Ascending aorta (tissue), 2 donors: ENCODE results near the gene PLXNA4. TPM values are rescaled to one million over a fixed set of nuclear protein-coding genes. Genes with fewer than 3 reads are reported as not detected.

ENCODE experiments used
- DNase-seq, 2 donors: peaks; one replicate each; pipeline ENCODE4 v3.0.0-alpha.2; 2019; ENCODE audit warnings: low spot score in 2 of 2
- H3K27ac ChIP-seq, 2 donors: fragments of 200-600 bp; sonication (generic); one replicate each; pipeline ENCODE4 v1.5.1; 2016 to 2017; ENCODE audit warnings: mild to moderate bottlenecking in 1 of 2
- H3K27me3 ChIP-seq: fragments of 200-600 bp; sonication (generic); one replicate; pipeline ENCODE4 v1.5.1; 2017
- H3K36me3 ChIP-seq, 2 donors: fragments of 200-600 bp; sonication (generic); one replicate each; pipeline ENCODE4 v1.5.1; 2016
- H3K4me1 ChIP-seq, 2 donors: fragments of 200-600 bp; sonication (generic); one replicate each; pipeline ENCODE4 v1.5.1; 2016 to 2017; ENCODE audit warnings: mild to moderate bottlenecking in 1 of 2
- H3K4me3 ChIP-seq, 2 donors: fragments of 200-600 bp; sonication (generic); one replicate each; pipeline ENCODE4 v1.5.1; 2016 to 2017; ENCODE audit warnings: mild to moderate bottlenecking in 1 of 2
- H3K9me3 ChIP-seq, 2 donors: fragments of 200-600 bp; sonication (generic); one replicate each; pipeline ENCODE4 v1.5.1; 2016
- intact Hi-C: fragments of 100-400 bp; cut with DNase I; formaldehyde crosslinking; loops from one replicate; pipeline ENCODE4 v1.15.1; 2023
- total RNA-seq: library from RNA; depleted of rRNA; stranded (reverse); fragments of >200 nt; gene quantifications from one replicate; pipeline ENCODE4 v1.1.0, GENCODE V29; 2016
- TF ChIP-seq, protein P1 (sequence below), 3 experiments: fragments of 200-600 bp in 2 of 3; fragments of 450-650 bp in 1 of 3; sonication (generic) in 2 of 3; IDR thresholded peaks; one replicate each; pipeline ENCODE4 v1.5.1; 2016 to 2019; ENCODE audit warnings: antibody characterized with exemption in 3 of 3, mild to moderate bottlenecking in 1 of 3, moderate library complexity in 1 of 3

PLXNA4 gene
- total RNA-seq, 1 donor from 2014 or later: 27.1 TPM

DNA sequence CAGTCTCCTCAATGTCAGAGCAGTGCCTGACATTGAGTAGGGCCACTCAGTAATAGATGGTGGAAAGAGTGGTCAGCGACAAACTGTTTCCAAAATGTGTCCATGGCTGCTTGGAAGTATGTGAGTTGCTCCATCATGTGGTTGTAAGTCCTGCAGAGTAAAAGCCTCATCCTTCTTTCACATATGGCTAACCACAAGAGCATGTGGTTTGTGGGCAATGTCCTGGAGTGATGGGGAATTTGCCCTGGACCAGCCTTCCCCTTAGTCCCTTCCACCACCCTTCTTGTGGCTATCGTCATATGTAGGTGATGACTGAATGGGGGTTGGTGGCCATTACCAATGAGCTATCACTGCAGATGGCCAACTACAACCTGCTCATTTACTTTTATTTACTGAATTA lies 33.0 kb upstream of the PLXNA4 start:
- H3K4me3 ChIP-seq: no peak overlapping the region
- DNase-seq: no peak
- H3K27me3 ChIP-seq: no peaks in the 10 kb centered on the region
- H3K4me1 ChIP-seq: no peaks in the 10 kb centered on the region
- TF ChIP-seq, protein P1, sequence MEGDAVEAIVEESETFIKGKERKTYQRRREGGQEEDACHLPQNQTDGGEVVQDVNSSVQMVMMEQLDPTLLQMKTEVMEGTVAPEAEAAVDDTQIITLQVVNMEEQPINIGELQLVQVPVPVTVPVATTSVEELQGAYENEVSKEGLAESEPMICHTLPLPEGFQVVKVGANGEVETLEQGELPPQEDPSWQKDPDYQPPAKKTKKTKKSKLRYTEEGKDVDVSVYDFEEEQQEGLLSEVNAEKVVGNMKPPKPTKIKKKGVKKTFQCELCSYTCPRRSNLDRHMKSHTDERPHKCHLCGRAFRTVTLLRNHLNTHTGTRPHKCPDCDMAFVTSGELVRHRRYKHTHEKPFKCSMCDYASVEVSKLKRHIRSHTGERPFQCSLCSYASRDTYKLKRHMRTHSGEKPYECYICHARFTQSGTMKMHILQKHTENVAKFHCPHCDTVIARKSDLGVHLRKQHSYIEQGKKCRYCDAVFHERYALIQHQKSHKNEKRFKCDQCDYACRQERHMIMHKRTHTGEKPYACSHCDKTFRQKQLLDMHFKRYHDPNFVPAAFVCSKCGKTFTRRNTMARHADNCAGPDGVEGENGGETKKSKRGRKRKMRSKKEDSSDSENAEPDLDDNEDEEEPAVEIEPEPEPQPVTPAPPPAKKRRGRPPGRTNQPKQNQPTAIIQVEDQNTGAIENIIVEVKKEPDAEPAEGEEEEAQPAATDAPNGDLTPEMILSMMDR (IDR thresholded peaks at IDR 0.05): no peak
- H3K9me3 ChIP-seq: no peaks in the 10 kb centered on the region
- no peaks in the 10 kb centered on the region for H3K36me3 ChIP-seq
- intact Hi-C loops: no loop called here
- no peak overlapping the region for H3K27ac ChIP-seq

DNA sequence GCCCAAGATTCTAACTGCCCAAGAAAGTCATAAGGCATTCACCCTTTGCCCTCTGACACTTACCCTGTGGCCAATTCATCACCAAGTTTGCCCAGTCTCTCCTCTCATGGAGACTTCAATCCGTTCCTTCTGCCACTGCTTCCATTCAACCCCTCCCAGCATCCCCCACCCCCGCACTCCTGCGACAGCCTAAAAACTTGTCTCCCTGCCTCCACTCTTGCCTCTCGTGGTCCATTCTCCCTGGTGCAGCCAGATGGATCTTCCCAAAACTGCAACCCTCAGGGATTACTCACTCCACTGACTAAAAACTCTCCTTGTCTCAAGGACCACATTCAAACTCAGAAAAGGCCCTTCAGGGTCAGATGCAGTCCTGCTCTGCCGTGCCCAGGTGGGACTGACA lies 32.3 kb upstream of the PLXNA4 start:
- intact Hi-C loops: no loop called here
- H3K27ac ChIP-seq: no peak overlapping the region
- DNase-seq: no peak
- TF ChIP-seq, protein P1 (IDR thresholded peaks at IDR 0.05): no peak
- no peak overlapping the region for H3K4me3 ChIP-seq
- no peaks in the 10 kb centered on the region for H3K9me3 ChIP-seq
- no peaks in the 10 kb centered on the region for H3K27me3 ChIP-seq
- no peaks in the 10 kb centered on the region for H3K36me3 ChIP-seq
- H3K4me1 ChIP-seq: no peaks in the 10 kb centered on the region

DNA sequence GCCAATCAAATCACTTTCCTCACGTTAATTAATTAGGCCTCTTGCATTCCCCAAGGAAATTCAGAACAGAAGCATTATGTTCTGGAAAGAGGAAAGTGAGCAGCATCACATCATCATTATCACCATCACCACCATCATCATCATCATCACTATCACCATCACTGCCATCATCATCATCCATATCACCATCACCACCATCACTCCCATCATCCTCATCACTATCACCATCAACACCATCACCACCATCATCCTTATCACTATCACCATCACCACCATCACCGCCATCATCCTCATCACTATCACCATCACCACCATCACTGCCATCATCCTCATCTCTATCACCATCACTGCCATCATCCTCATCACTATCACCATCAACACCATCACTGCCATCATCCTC lies 31.4 kb upstream of the PLXNA4 start:
- no peaks in the 10 kb centered on the region for H3K9me3 ChIP-seq
- intact Hi-C loops: no loop called here
- H3K4me1 ChIP-seq: no peaks in the 10 kb centered on the region
- TF ChIP-seq, protein P1 (IDR thresholded peaks at IDR 0.05): no peak
- no peaks in the 10 kb centered on the region for H3K27me3 ChIP-seq
- H3K36me3 ChIP-seq: no peaks in the 10 kb centered on the region
- no peak for DNase-seq
- no peak overlapping the region for H3K4me3 ChIP-seq
- H3K27ac ChIP-seq: no peak overlapping the region

DNA sequence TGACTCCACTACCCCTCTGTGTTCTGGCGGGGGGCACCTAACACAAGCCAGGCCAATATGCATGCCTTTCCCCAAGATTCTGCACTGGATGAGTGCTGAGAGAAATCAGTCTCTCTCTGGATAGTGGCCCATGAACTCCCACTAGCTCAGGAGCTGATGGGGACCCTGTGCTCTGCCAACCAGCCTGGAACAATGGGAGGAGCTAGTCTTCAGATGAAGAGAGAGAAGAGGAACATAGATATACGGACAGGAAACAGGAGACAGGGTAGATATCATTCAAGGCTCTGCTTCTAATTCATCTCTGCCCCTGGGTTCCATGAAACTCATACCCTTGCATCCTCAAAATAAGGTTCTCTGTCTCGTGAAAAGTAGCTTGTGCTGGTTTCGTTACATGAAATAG lies 27.9 kb upstream of the PLXNA4 start:
- intact Hi-C loops: no loop called here

DNA sequence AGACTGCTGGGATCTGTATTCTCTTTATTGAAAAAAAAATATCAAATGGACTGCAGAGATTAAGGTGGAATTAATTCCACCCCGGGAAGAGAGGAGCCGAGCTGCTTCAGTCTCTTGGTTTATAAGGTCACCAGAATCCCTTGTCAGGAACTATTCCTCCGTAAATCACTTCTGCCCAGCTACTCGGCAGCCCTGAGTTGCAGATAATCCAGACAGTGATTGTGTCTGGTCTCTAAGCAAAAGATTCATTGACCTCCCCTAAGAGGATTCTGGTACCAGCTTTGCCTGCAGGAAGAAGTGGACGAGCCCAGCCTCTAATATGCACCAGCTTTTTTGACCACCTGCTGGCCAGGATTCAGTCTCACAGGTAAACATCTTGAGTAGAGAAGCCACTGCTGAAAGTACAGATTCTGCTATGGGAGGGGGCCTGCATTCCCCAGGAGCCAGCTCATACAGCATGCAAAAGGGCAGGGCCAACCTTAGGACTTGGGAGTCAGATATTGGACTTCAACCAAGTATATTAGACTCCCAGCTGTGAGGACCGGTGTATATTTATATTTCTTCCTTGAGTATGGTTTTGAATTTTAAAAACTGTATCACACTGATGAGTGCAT lies 27.1 kb upstream of the PLXNA4 start:
- TF ChIP-seq, protein P1 (IDR thresholded peaks at IDR 0.05): no peak
- no peak overlapping the region for H3K4me3 ChIP-seq
- intact Hi-C loops: no loop called here

More for the DNA sequence above, 27.9 kb upstream of the PLXNA4 start:
- no peaks in the 10 kb centered on the region for H3K9me3 ChIP-seq
- H3K4me3 ChIP-seq: no peak overlapping the region
- no peaks in the 10 kb centered on the region for H3K27me3 ChIP-seq
- no peak overlapping the region for H3K27ac ChIP-seq
- TF ChIP-seq, protein P1 (IDR thresholded peaks at IDR 0.05): no peak
- DNase-seq: no peak
- no peaks in the 10 kb centered on the region for H3K4me1 ChIP-seq
- no peaks in the 10 kb centered on the region for H3K36me3 ChIP-seq

DNA sequence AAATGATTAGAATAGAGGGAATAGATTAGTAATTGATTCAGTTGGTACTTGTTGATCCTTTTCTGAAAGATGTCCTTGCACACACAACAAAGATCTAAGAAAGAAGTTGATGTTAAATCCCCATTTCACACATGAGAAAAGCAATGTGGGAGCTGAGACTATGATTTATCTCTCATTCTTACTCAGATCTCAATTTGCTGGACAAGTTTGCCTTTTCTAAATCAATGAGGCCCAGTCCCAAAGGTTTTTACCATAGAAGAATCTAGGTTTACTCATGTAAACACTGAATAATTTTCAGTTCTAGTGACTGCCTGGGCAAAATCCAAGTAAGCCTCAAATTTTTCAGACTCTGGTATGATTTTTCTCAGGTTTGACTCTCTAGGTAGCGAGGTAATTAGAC lies 25.5 kb upstream of the PLXNA4 start:
- H3K27ac ChIP-seq: no peak overlapping the region
- H3K27me3 ChIP-seq: no peaks in the 10 kb centered on the region
- H3K9me3 ChIP-seq: no peaks in the 10 kb centered on the region
- H3K4me3 ChIP-seq: no peak overlapping the region
- no peak for DNase-seq
- intact Hi-C loops: no loop called here
- H3K36me3 ChIP-seq: no peaks in the 10 kb centered on the region
- TF ChIP-seq, protein P1 (IDR thresholded peaks at IDR 0.05): no peak
- no peaks in the 10 kb centered on the region for H3K4me1 ChIP-seq

More for the DNA sequence above, 27.1 kb upstream of the PLXNA4 start:
- Histone ChIP-seq H3K27me3 (no peaks in the 10 kb centered on the region), H3K36me3 (no peaks in the 10 kb centered on the region), H3K9me3 (no peaks in the 10 kb centered on the region), H3K27ac (no peak overlapping the region), H3K4me1 (no peaks in the 10 kb centered on the region)
- no peak for DNase-seq
